ENCODE data around the gene DDX11. TPM values are rescaled to one million over a fixed set of nuclear protein-coding genes. Genes with fewer than 3 reads are reported as not detected.

The DDX11 gene
- 10 to 100 TPM; 27.5 to 30.3 TPM for total RNA-seq

DNA sequence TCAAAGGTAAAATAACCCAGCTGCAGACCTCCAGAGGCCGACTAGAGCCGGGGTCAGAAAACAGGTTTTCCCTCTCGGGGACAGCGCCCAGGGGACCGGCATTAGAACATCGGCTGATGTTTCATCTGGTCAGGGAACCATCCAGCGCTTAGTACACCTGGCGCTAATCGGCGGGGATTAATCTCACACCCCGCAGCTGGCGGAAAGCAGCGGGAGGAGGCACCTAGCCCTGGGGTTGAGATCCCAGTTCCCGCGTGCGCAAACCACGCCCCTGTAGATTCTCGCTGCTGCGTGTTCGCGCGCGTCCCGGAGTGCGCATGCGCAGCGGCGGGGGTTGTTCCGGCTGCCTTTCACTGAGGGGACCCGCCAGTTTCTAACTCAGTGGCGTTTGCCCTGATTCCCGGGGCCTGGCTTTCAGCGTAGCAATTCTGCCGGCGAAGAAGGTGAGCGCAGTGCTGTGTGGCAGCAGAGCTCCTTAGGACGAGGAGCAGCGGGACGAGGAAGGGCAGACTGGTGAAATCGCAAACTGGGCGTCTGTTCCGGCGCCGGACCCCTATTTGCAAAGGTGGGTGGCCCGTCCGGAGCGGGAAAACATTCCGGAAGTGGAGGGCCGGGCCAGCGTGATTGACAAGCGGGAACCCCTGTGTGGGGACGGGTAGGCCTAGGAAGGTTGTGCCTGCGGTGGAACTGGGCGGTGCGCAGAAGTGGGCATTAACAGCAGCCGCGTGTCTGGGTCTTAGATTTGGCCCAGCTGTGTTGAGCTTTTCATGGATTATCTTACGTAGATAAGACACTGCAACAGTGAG lies at the start of gene DDX11:
TSS of gene DDX11 (plus strand) at position 334 of the 806 bp plus-strand sequence. CDS start 4,534 bp downstream, outside the sequence.

Small RNAs within 50 kb of the gene (small RNA-seq; reads per million reads assigned to genes)
- 0 to 0.47 reads per million in 2 donors for gene RF00072

Other genes starting within 250 kb of the DDX11 start
- under 1 TPM; under 0.01 to 0.34 TPM for gene TSPAN11, start 147.1 kb upstream of the DDX11 start, total RNA-seq